HepG2 (cell line): Measurements from ENCODE around the gene IPMK. TPM values are rescaled to one million over a fixed set of nuclear protein-coding genes. Genes with fewer than 3 reads are reported as not detected.

ENCODE experiments used
- ATAC-seq: fragments of 200-7000 bp; cut with Tn5 transposase; 3 replicates; pipeline ENCODE4 v1.9.1; 2020; ENCODE audit warnings: mild to moderate bottlenecking, moderate library complexity
- BruUV-seq: library from RNA; stranded (reverse); fragments of 400-500 nt; replicated peaks from 2 replicates; lab custom pipeline; 2021; lab: Mats Ljungman, UMichigan
- CTCF ChIA-PET: fragments of 300-600 bp; formaldehyde crosslinking; extraction: SDS; loops from one replicate; lab custom pipeline; 2021; ENCODE audit warnings: low total read pairs, inconsistent platforms, low intra/inter-chr PET ratio; lab: Yijun Ruan, JAX
- POLR2A ChIA-PET: fragments of 350-600 bp; sonication (Branson Sonifier 250); formaldehyde crosslinking; loops from one replicate; lab custom pipeline; 2020; ENCODE audit warnings: antibody characterized with exemption, inconsistent platforms; lab: Yijun Ruan, JAX
- DNase-seq: peaks from one replicate; pipeline ENCODE4 v3.0.0-alpha.2; 2015; ENCODE audit warnings: low spot score
- FAIRE-seq: peaks from 3 replicates; lab custom pipeline; 2011; peaks lifted over from hg19 to GRCh38; lab: Jason Lieb, UNC
- H2AFZ ChIP-seq: one replicate; pipeline ENCODE4 v1.6.1; 2011; ENCODE audit warnings: low read length, inconsistent platforms
- H3K27ac ChIP-seq: fragments of 300-600 bp; 3 replicates; pipeline ENCODE4 v1.8.0; 2011; ENCODE audit warnings: mixed run types, mild to moderate bottlenecking, mixed read lengths, low read length, inconsistent platforms; ENCODE audit not compliant: insufficient read depth; ENCODE audit errors: extremely low read length
- H3K27me3 ChIP-seq, 2 experiments: fragments of 200-600 bp in 1 of 2; 2 replicates in 1 of 2; 3 replicates in 1 of 2; pipeline versions ENCODE4 v1.6.0 to v1.8.0; 2011; ENCODE audit warnings: low read length in 2 of 2, mild to moderate bottlenecking in 2 of 2, moderate library complexity in 2 of 2, inconsistent platforms in 1 of 2; ENCODE audit not compliant: insufficient read depth in 2 of 2, control insufficient read depth in 1 of 2
- H3K36me3 ChIP-seq, 2 experiments: fragments of 200-600 bp in 1 of 2; replicated peaks in 1 of 2; 2 replicates in 1 of 2; 3 replicates in 1 of 2; pipeline versions ENCODE4 v1.5.1 to v1.8.0; 2011; ENCODE audit warnings: low read length in 2 of 2, inconsistent platforms in 1 of 2; ENCODE audit not compliant: insufficient read depth in 2 of 2, control insufficient read depth in 1 of 2
- H3K4me1 ChIP-seq: 2 replicates; pipeline ENCODE4 v1.5.1; 2012; ENCODE audit warnings: low read length, inconsistent platforms; ENCODE audit not compliant: insufficient read depth
- H3K4me2 ChIP-seq: 2 replicates; pipeline ENCODE4 v1.6.0; 2011; ENCODE audit warnings: low read depth, low read length, inconsistent platforms
- H3K4me3 ChIP-seq, 3 experiments: fragments of 200-600 bp in 1 of 3; sonication (generic), shearing (Covaris generic) in 1 of 3; replicated peaks in 1 of 3; 2 replicates each; pipeline ENCODE4 v1.5.1; 2011 to 2016; ENCODE audit warnings: low read length in 3 of 3, inconsistent platforms in 2 of 3, low read depth in 2 of 3, mild to moderate bottlenecking in 2 of 3, control low read depth in 1 of 3, mixed read lengths in 1 of 3; ENCODE audit not compliant: insufficient read depth in 1 of 3
- H3K79me2 ChIP-seq: one replicate; pipeline ENCODE4 v1.6.1; 2011; ENCODE audit warnings: low read length, inconsistent platforms; ENCODE audit not compliant: insufficient read depth
- H3K9ac ChIP-seq: 2 replicates; pipeline ENCODE4 v1.6.0; 2011; ENCODE audit warnings: mild to moderate bottlenecking, low read depth, low read length, inconsistent platforms; ENCODE audit not compliant: insufficient read depth
- H3K9me3 ChIP-seq: 2 replicates; pipeline ENCODE4 v1.5.1; 2012; ENCODE audit warnings: mild to moderate bottlenecking, low read length
- H4K20me1 ChIP-seq: 2 replicates; pipeline ENCODE4 v1.6.0; 2011; ENCODE audit warnings: inconsistent platforms, mild to moderate bottlenecking, low read length, moderate library complexity; ENCODE audit not compliant: insufficient read depth
- EEA1 ChIP-seq: sonication (generic); formaldehyde crosslinking; IDR thresholded peaks from 2 replicates; pipeline ENCODE4 v1.5.1; 2020; ENCODE audit warnings: mild to moderate bottlenecking, missing genetic modification reagents, borderline replicate concordance
- EZH2 ChIP-seq: conservative IDR thresholded peaks from 2 replicates; pipeline ENCODE4 v1.6.1; 2012; ENCODE audit warnings: mild to moderate bottlenecking, low read depth, low read length, moderate library complexity
- GFI1 ChIP-seq: sonication (generic); formaldehyde crosslinking; IDR thresholded peaks from 2 replicates; pipeline ENCODE4 v1.5.0; 2020; ENCODE audit warnings: missing genetic modification reagents, mild to moderate bottlenecking, borderline replicate concordance
- HDAC6 ChIP-seq: fragments of 200-600 bp; sonication (generic); IDR thresholded peaks from 2 replicates; pipeline ENCODE4 v1.7.0; 2017; ENCODE audit warnings: mild to moderate bottlenecking, antibody characterized with exemption, low read length, low read depth
- HIC2 ChIP-seq: sonication (generic); formaldehyde crosslinking; IDR thresholded peaks from 2 replicates; pipeline ENCODE4 v1.9.0; 2022; ENCODE audit warnings: low read depth, missing genetic modification reagents
- HNF1B ChIP-seq: sonication (generic); formaldehyde crosslinking; IDR thresholded peaks from 2 replicates; pipeline ENCODE4 v1.5.1; 2020; ENCODE audit warnings: mild to moderate bottlenecking, moderate library complexity, missing genetic modification reagents
- IKZF4 ChIP-seq: sonication (generic); formaldehyde crosslinking; IDR thresholded peaks from 2 replicates; pipeline ENCODE4 v1.5.1; 2020; ENCODE audit warnings: borderline replicate concordance, mild to moderate bottlenecking, low read depth, missing genetic modification reagents; ENCODE audit errors: not compliant biosample characterization
- KLF13 ChIP-seq: sonication (generic); formaldehyde crosslinking; IDR thresholded peaks from 2 replicates; pipeline ENCODE4 v1.4.0; 2020; ENCODE audit warnings: mild to moderate bottlenecking, missing genetic modification reagents
- MAFK ChIP-seq, 2 experiments: IDR thresholded peaks in 1 of 2; conservative IDR thresholded peaks in 1 of 2; 2 replicates each; pipeline ENCODE4 v1.6.1; 2011; ENCODE audit warnings: improper control_type of control experiment in 2 of 2, low read length in 2 of 2
- NR2F6 ChIP-seq, 2 experiments: IDR thresholded peaks; 2 replicates each; pipeline ENCODE4 v1.6.1; 2016; ENCODE audit warnings: antibody characterized with exemption in 1 of 2, mild to moderate bottlenecking in 1 of 2
- REL ChIP-seq: sonication (generic); formaldehyde crosslinking; conservative IDR thresholded peaks from 2 replicates; pipeline ENCODE4 v1.8.0; 2022; ENCODE audit warnings: mild to moderate bottlenecking, missing genetic modification reagents, moderate library complexity
- SETDB1 ChIP-seq: sonication (generic); formaldehyde crosslinking; IDR thresholded peaks from 2 replicates; pipeline ENCODE4 v1.5.1; 2020; ENCODE audit warnings: missing genetic modification reagents, mild to moderate bottlenecking, borderline replicate concordance
- ZFP41 ChIP-seq: sonication (generic); formaldehyde crosslinking; IDR thresholded peaks from 2 replicates; pipeline ENCODE4 v1.4.0; 2020; ENCODE audit warnings: mild to moderate bottlenecking, missing genetic modification reagents, borderline replicate concordance
- ZFP90 ChIP-seq: sonication (generic); formaldehyde crosslinking; IDR thresholded peaks from 2 replicates; pipeline ENCODE4 v1.8.0; 2022; ENCODE audit warnings: missing genetic modification reagents, mild to moderate bottlenecking, inconsistent platforms, borderline replicate concordance
- ZNF136 ChIP-seq: sonication (generic); formaldehyde crosslinking; IDR thresholded peaks from 2 replicates; pipeline ENCODE4 v1.8.1; 2022; ENCODE audit warnings: low read depth, mild to moderate bottlenecking, moderate library complexity, missing genetic modification reagents
- ZNF557 ChIP-seq: sonication (generic); formaldehyde crosslinking; IDR thresholded peaks from 2 replicates; pipeline ENCODE4 v1.4.0; 2020; ENCODE audit warnings: missing genetic modification reagents
- ZNF574 ChIP-seq: sonication (generic); formaldehyde crosslinking; IDR thresholded peaks from 2 replicates; pipeline ENCODE4 v1.4.0; 2020; ENCODE audit warnings: missing genetic modification reagents
- ZNF761 ChIP-seq: sonication (generic); formaldehyde crosslinking; conservative IDR thresholded peaks from 2 replicates; pipeline ENCODE4 v1.4.0; 2020; ENCODE audit warnings: mild to moderate bottlenecking, missing genetic modification reagents
- WGBS: methylation state at CpG from one replicate; pipeline ENCODE4 v1.1.6; 2017; ENCODE audit warnings: low lambda C conversion rate; 5-methylcytosine and 5-hydroxymethylcytosine counted together
- in situ Hi-C: cut with HindIII; loops from 2 replicates; pipeline ENCODE4 v1.10.0; 2017; ENCODE audit warnings: low pct_unique_long_range_greater_than_20kb; ENCODE audit not compliant: extremely low pct_ligation_motif_present
- intact Hi-C: fragments of 100-400 bp; cut with micrococcal nuclease; formaldehyde crosslinking; loops from one replicate; pipeline ENCODE4 v1.10.0; 2022; ENCODE audit not compliant: unreplicated experiment
- polyA plus RNA-seq, 8 experiments: library from polyadenylated mRNA; depleted of rRNA in 3 of 8; stranded (reverse) in 7 of 8; unstranded in 1 of 8; fragments of >200 nt; fragmentation: Illumina TruSeq in 4 of 8; extraction: Trizol in 4 of 8; gene quantifications; 2 replicates each; pipeline versions ENCODE4 v1.2.1 to v1.2.3, GENCODE V29; 2011 to 2016; ENCODE audit warnings: low read depth in 4 of 8, missing spikeins in 1 of 8, mixed read lengths in 1 of 8; ENCODE audit not compliant: insufficient read depth in 1 of 8
- total RNA-seq, 5 experiments: library from RNA; depleted of rRNA; stranded (reverse); fragments of >200 nt; fragmentation: Illumina TruSeq; extraction: Trizol; gene quantifications; 2 replicates each; pipeline ENCODE4 v1.2.3, GENCODE V29; 2016; ENCODE audit warnings: low read depth in 1 of 5

The IPMK gene
- total and polyA plus RNA-seq, 2 of the 13 experiments (the other 11 are each of a cell fraction or from before 2014, with no cell fraction given): 2.7 to 3.9 TPM

- TF ChIP-seq ZNF574 (CRISPR knock-in tag) (no peak), HNF1B (no peak)
- TF ChIP-seq, all 625 proteins: peak for 0
These were observed 26.3 kb downstream of the IPMK start (continued) for GRCh38 chr10:58241346-58241745.

DNA sequence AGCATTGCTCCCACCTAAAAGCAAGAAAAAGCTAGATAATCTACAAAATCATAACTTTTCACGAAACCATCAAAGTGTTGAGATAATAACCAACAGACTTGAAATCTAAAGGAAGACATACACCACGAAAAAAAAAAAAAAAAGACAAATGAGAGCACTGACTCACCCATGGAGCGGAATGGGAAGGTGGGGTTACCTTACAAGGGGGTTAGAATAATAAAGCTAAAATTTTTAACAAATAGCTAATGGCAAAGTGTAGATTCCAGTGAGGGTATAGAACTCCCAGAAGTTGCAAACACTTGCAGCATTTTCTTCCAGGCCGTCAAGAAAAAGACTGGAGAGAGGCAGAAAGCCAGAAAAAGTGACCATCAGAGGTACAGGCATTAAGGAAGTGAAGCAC lies 27.2 kb downstream of the IPMK start:
- no peak overlapping the region for H3K4me2 ChIP-seq
- BruUV-seq: no TSS peak
- H3K9ac ChIP-seq: no peak overlapping the region
- ATAC-seq (no peak), DNase-seq (no peak), FAIRE-seq (no peak)
- H3K36me3 ChIP-seq: peaks cover 0 to 12% of the 10 kb centered on the region in 2 experiments; a peak in 1 of 5 replicates
- 89% methylated on average over 4 of the region's 4 CpGs for WGBS
- H3K79me2 ChIP-seq: peaks cover 29% of the 10 kb centered on the region
- CTCF ChIA-PET: no interaction called here
- intact Hi-C loops (no loop called here), in situ Hi-C loops (no loop called here)
- H3K4me1 ChIP-seq: peaks cover 67% of the 10 kb centered on the region
- H3K4me3 ChIP-seq: no peak overlapping the region
- POLR2A ChIA-PET: interaction anchor here (1.7 kb wide), 1 partner anchor 28 kb away, joined by 4 read pairs; the partner anchor contains the start of genes CISD1 and IPMK
- H3K9me3 ChIP-seq: no peaks in the 10 kb centered on the region
- TF ChIP-seq SETDB1 (CRISPR knock-in tag): no peak
- no peak for TF ChIP-seq NR2F6 (IDR thresholded peaks at IDR 0.05)
- no peak for TF ChIP-seq NR2F6 (CRISPR knock-in tag; IDR thresholded peaks at IDR 0.05)
- TF ChIP-seq ZFP41 (CRISPR knock-in tag): no peak
- TF ChIP-seq ZNF557 (CRISPR knock-in tag): no peak
- no peak for TF ChIP-seq MAFK (conservative IDR thresholded peaks at IDR 0.05 in 1 of 2, IDR thresholded peaks at IDR 0.05 in 1 of 2; ENCODE audit: low read length in 2 of 2)
- no peak for TF ChIP-seq REL (CRISPR knock-in tag)
- no peak for TF ChIP-seq ZFP90 (CRISPR knock-in tag)
- no peak for TF ChIP-seq HDAC6
- no peak for TF ChIP-seq ZNF136 (CRISPR knock-in tag)
- TF ChIP-seq KLF13 (CRISPR knock-in tag): no peak
- TF ChIP-seq ZNF761 (CRISPR knock-in tag): no peak
- TF ChIP-seq GFI1: no peak
- TF ChIP-seq EZH2: no peak
- no peak for TF ChIP-seq HIC2 (CRISPR knock-in tag)
- TF ChIP-seq EEA1 (CRISPR knock-in tag): no peak
- TF ChIP-seq IKZF4 (CRISPR knock-in tag): no peak
- H4K20me1 ChIP-seq: no peaks in the 10 kb centered on the region
- no peaks in the 10 kb centered on the region for H3K27me3 ChIP-seq
- H3K27ac ChIP-seq: no peak overlapping the region
- H2AFZ ChIP-seq: no peak overlapping the region
